Trophoblast cell (in vitro differentiated cells and primary cell): ENCODE measurements around the gene DCP2.

ENCODE experiments used
- DNase-seq, 2 donors: peaks; one replicate each; pipeline ENCODE4 v3.0.0-alpha.2; 2016
- H2AFZ ChIP-seq: 2 replicates; pipeline ENCODE4 v1.6.1; 2013; ENCODE audit warnings: low read length, moderate library complexity, mild to moderate bottlenecking; ENCODE audit not compliant: insufficient read depth, poor library complexity
- H2AK5ac ChIP-seq: 2 replicates; pipeline ENCODE4 v1.6.1; 2013; ENCODE audit warnings: mild to moderate bottlenecking, low read length
- H2BK120ac ChIP-seq: 2 replicates; pipeline ENCODE4 v1.6.1; 2013; ENCODE audit warnings: low read length, mild to moderate bottlenecking, moderate library complexity; ENCODE audit not compliant: insufficient read depth, poor library complexity
- H2BK12ac ChIP-seq: 2 replicates; pipeline ENCODE4 v1.6.1; 2013; ENCODE audit warnings: mild to moderate bottlenecking, low read length, moderate library complexity
- H2BK5ac ChIP-seq: 2 replicates; pipeline ENCODE4 v1.6.1; 2013; ENCODE audit warnings: low read length, low read depth, moderate library complexity, mild to moderate bottlenecking; ENCODE audit not compliant: poor library complexity
- H3K14ac ChIP-seq: 2 replicates; pipeline ENCODE4 v1.6.1; 2013; ENCODE audit warnings: mild to moderate bottlenecking, low read length
- H3K18ac ChIP-seq: 2 replicates; pipeline ENCODE4 v1.6.1; 2013; ENCODE audit warnings: mild to moderate bottlenecking, low read length
- H3K23ac ChIP-seq: 2 replicates; pipeline ENCODE4 v1.6.1; 2013; ENCODE audit warnings: low read length
- H3K27ac ChIP-seq: 2 replicates; pipeline ENCODE4 v1.5.1; 2013; ENCODE audit warnings: low read depth, mild to moderate bottlenecking, inconsistent platforms, low read length, moderate library complexity
- H3K27me3 ChIP-seq: 2 replicates; pipeline ENCODE4 v1.6.1; 2013; ENCODE audit warnings: inconsistent platforms, mild to moderate bottlenecking, low read length, moderate library complexity; ENCODE audit not compliant: insufficient read depth
- H3K36me3 ChIP-seq, 2 experiments: 1 replicate in 1 of 2; 2 replicates in 1 of 2; pipeline ENCODE4 v1.6.1; 2013; ENCODE audit warnings: low read length in 2 of 2, mild to moderate bottlenecking in 2 of 2, moderate library complexity in 1 of 2; ENCODE audit not compliant: insufficient read depth in 2 of 2, control insufficient read depth in 1 of 2
- H3K4ac ChIP-seq: 2 replicates; pipeline ENCODE4 v1.6.1; 2013; ENCODE audit warnings: low read depth, mild to moderate bottlenecking, low read length, moderate library complexity
- H3K4me1 ChIP-seq, 2 experiments: 1 replicate in 1 of 2; 2 replicates in 1 of 2; pipeline ENCODE4 v1.6.1; 2013; ENCODE audit warnings: low read length in 2 of 2, mild to moderate bottlenecking in 2 of 2, moderate library complexity in 1 of 2; ENCODE audit not compliant: insufficient read depth in 2 of 2, control insufficient read depth in 1 of 2
- H3K4me2 ChIP-seq: 2 replicates; pipeline ENCODE4 v1.6.1; 2013; ENCODE audit warnings: inconsistent platforms, mild to moderate bottlenecking, low read length, moderate library complexity
- H3K4me3 ChIP-seq: 2 replicates; pipeline ENCODE4 v1.5.1; 2013; ENCODE audit warnings: mild to moderate bottlenecking, low read depth, low read length, inconsistent platforms
- H3K79me1 ChIP-seq: one replicate; pipeline ENCODE4 v1.6.1; 2013; ENCODE audit warnings: low read length
- H3K79me2 ChIP-seq: 2 replicates; pipeline ENCODE4 v1.6.1; 2013; ENCODE audit warnings: low read length, mild to moderate bottlenecking; ENCODE audit not compliant: control insufficient read depth, insufficient read depth, poor library complexity
- H3K9ac ChIP-seq: 2 replicates; pipeline ENCODE4 v1.6.1; 2013; ENCODE audit warnings: mild to moderate bottlenecking, low read length
- H3K9me3 ChIP-seq: 2 replicates; pipeline ENCODE4 v1.6.1; 2013; ENCODE audit warnings: low read depth, mild to moderate bottlenecking, control low read depth, inconsistent platforms, low read length; ENCODE audit not compliant: insufficient read depth
- H4K12ac ChIP-seq: 2 replicates; pipeline ENCODE4 v1.6.1; 2013; ENCODE audit warnings: low read depth, mild to moderate bottlenecking, low read length, moderate library complexity
- H4K8ac ChIP-seq: 2 replicates; pipeline ENCODE4 v1.6.1; 2013; ENCODE audit warnings: low read depth, mild to moderate bottlenecking, low read length, moderate library complexity
- H4K91ac ChIP-seq: one replicate; pipeline ENCODE4 v1.6.1; 2013; ENCODE audit warnings: low read depth, mild to moderate bottlenecking, low read length, moderate library complexity
- WGBS: extraction: QIAGEN DNeasy Blood & Tissue Kit; methylation state at CpG from one replicate; pipeline ENCODE4 v1.1.7; 2013; ENCODE audit warnings: missing lambda C conversion rate; ENCODE audit not compliant: insufficient read length, insufficient coverage; ENCODE audit errors: extremely low coverage; 5-methylcytosine and 5-hydroxymethylcytosine counted together

DCP2 gene

GRCh38 chr5:113002423-113002822 is 25.8 kb downstream of the DCP2 start:
- H2BK120ac ChIP-seq: no peak overlapping the region

GRCh38 chr5:113003763-113004162 is 27.2 kb downstream of the DCP2 start:
- Histone ChIP-seq H2BK5ac (no peak overlapping the region), H3K4ac (no peak overlapping the region), H3K27me3 (no peaks in the 10 kb centered on the region), H3K27ac (no peak overlapping the region), H4K91ac (no peak overlapping the region), H3K36me3 (peaks cover 17 to 20% of the 10 kb centered on the region in 2 experiments), H2AK5ac (no peak overlapping the region), H3K4me2 (no peak overlapping the region), H2BK120ac (no peak overlapping the region), H3K79me2 (no peaks in the 10 kb centered on the region), H3K23ac (no peak overlapping the region), H3K9ac (no peak overlapping the region), H2BK12ac (no peak overlapping the region), H2AFZ (no peak overlapping the region), H3K79me1 (no peaks in the 10 kb centered on the region), H3K4me3 (no peak overlapping the region), H3K9me3 (no peaks in the 10 kb centered on the region), H4K12ac (no peak overlapping the region), H3K14ac (no peak overlapping the region), H4K8ac (no peak overlapping the region), H3K4me1 (no peaks in the 10 kb centered on the region), H3K18ac (no peak overlapping the region)
- WGBS: no CpG with 5 or more reads among the region's 3 CpGs
- no peak for DNase-seq

More at GRCh38 chr5:113002423-113002822, 25.8 kb downstream of the DCP2 start:
- no peak overlapping the region for H3K23ac ChIP-seq
- no peak overlapping the region for H4K91ac ChIP-seq
- H3K14ac ChIP-seq: no peak overlapping the region
- no peak overlapping the region for H3K4ac ChIP-seq
- H3K18ac ChIP-seq: no peak overlapping the region
- H3K4me2 ChIP-seq: no peak overlapping the region
- no peak overlapping the region for H2BK12ac ChIP-seq
- no peak overlapping the region for H2AK5ac ChIP-seq
- H3K79me2 ChIP-seq: no peaks in the 10 kb centered on the region
- H3K4me3 ChIP-seq: no peak overlapping the region
- H4K12ac ChIP-seq: no peak overlapping the region
- no peak overlapping the region for H4K8ac ChIP-seq
- DNase-seq: no peak
- H3K27me3 ChIP-seq: no peaks in the 10 kb centered on the region
- no peak overlapping the region for H3K27ac ChIP-seq
- H3K9ac ChIP-seq: no peak overlapping the region
- H3K9me3 ChIP-seq: no peaks in the 10 kb centered on the region
- WGBS: no CpG with 5 or more reads among the region's 5 CpGs
- no peak overlapping the region for H2BK5ac ChIP-seq
- H3K36me3 ChIP-seq: peaks cover 17 to 22% of the 10 kb centered on the region in 2 experiments
- H2AFZ ChIP-seq: no peak overlapping the region
- no peaks in the 10 kb centered on the region for H3K79me1 ChIP-seq
- H3K4me1 ChIP-seq: no peaks in the 10 kb centered on the region

GRCh38 chr5:113005454-113005853 is 28.9 kb downstream of the DCP2 start:
- Histone ChIP-seq H2BK5ac (no peak overlapping the region), H3K4me2 (no peak overlapping the region), H4K91ac (no peak overlapping the region), H3K27ac (no peak overlapping the region), H3K4ac (no peak overlapping the region), H3K27me3 (no peaks in the 10 kb centered on the region), H3K79me1 (no peaks in the 10 kb centered on the region), H2AK5ac (no peak overlapping the region), H3K9me3 (no peaks in the 10 kb centered on the region), H3K36me3 (peaks cover 17 to 18% of the 10 kb centered on the region in 2 experiments), H2AFZ (no peak overlapping the region), H3K4me1 (no peaks in the 10 kb centered on the region), H3K23ac (no peak overlapping the region), H4K8ac (no peak overlapping the region), H2BK120ac (no peak overlapping the region), H2BK12ac (no peak overlapping the region), H4K12ac (no peak overlapping the region), H3K4me3 (no peak overlapping the region), H3K79me2 (no peaks in the 10 kb centered on the region), H3K14ac (no peak overlapping the region), H3K18ac (no peak overlapping the region), H3K9ac (no peak overlapping the region)
- WGBS: no CpG with 5 or more reads among the region's 1 CpG
- DNase-seq: peak in 1 of 2 donors; percentile 57

- H4K12ac ChIP-seq: no peak overlapping the region
- H2BK5ac ChIP-seq: no peak overlapping the region
- no peak overlapping the region for H3K18ac ChIP-seq
- H3K23ac ChIP-seq: no peak overlapping the region
- WGBS: no CpG with 5 or more reads among the region's 2 CpGs
- H2AFZ ChIP-seq: no peak overlapping the region
- H3K27ac ChIP-seq: no peak overlapping the region
- H3K14ac ChIP-seq: no peak overlapping the region
- H2BK12ac ChIP-seq: no peak overlapping the region
- DNase-seq: no peak
- H3K79me2 ChIP-seq: no peaks in the 10 kb centered on the region
- no peak overlapping the region for H3K4me2 ChIP-seq
- H3K4me3 ChIP-seq: no peak overlapping the region
- H2AK5ac ChIP-seq: no peak overlapping the region
- peaks cover 3 to 10% of the 10 kb centered on the region in 2 experiments for H3K36me3 ChIP-seq
- H2BK120ac ChIP-seq: no peak overlapping the region
- H4K91ac ChIP-seq: no peak overlapping the region
- H3K4ac ChIP-seq: no peak overlapping the region
- H3K4me1 ChIP-seq: no peaks in the 10 kb centered on the region
- H3K9ac ChIP-seq: no peak overlapping the region
- no peaks in the 10 kb centered on the region for H3K9me3 ChIP-seq
- no peak overlapping the region for H4K8ac ChIP-seq
- no peaks in the 10 kb centered on the region for H3K27me3 ChIP-seq
- no peaks in the 10 kb centered on the region for H3K79me1 ChIP-seq
Measured at GRCh38 chr5:113017881-113018635, 41.5 kb downstream of the DCP2 start.
